ENCODE measurements around the gene TAOK3.
"Not testable (repeated sequence)": the region's sequence is repeated elsewhere in the genome, so short reads cannot be mapped to it uniquely, and the experiment has no call there.

The TAOK3 gene

GRCh38 chr12:118354903-118355302 is 17.8 kb downstream of the TAOK3 start:
- no peak overlapping the region for H3K4me3 ChIP-seq (ENCODE audit: low read depth, low read length, poor library complexity, severe bottlenecking)
- no peaks in the 10 kb centered on the region for H4K20me1 ChIP-seq (ENCODE audit: insufficient read depth, low read length)
- no peak overlapping the region for H3K9ac ChIP-seq (ENCODE audit: low read length)
- TF ChIP-seq CTCF (IDR thresholded peaks at IDR 0.05; ENCODE audit: low read length) (no peak), EZH2 (IDR thresholded peaks at IDR 0.05; ENCODE audit: borderline replicate concordance, low read length) (no peak)
- H3F3A ChIP-seq (ENCODE audit: insufficient read depth, low read length): no peaks in the 10 kb centered on the region
- no peaks in the 10 kb centered on the region for H3K27me3 ChIP-seq (ENCODE audit: insufficient read depth, low read length)
- H3K36me3 ChIP-seq (ENCODE audit: insufficient read depth, low read length): peaks cover 22% of the 10 kb centered on the region
- no peak overlapping the region for H3K27ac ChIP-seq (ENCODE audit: low read depth, low read length, poor library complexity, severe bottlenecking)
- H3K9me3 ChIP-seq (ENCODE audit: low read length): no peaks in the 10 kb centered on the region
- no peak overlapping the region for H3K4me2 ChIP-seq (ENCODE audit: low read length)
- no peak overlapping the region for H2AFZ ChIP-seq (ENCODE audit: low read length)
- peaks cover 43% of the 10 kb centered on the region for H3K4me1 ChIP-seq (ENCODE audit: insufficient read depth, low read length, severe bottlenecking)
- peaks cover 66% of the 10 kb centered on the region for H3K79me2 ChIP-seq (ENCODE audit: insufficient read depth, low read length)
- H3K9me2 ChIP-seq (ENCODE audit: low read depth, low read length): no peaks in the 10 kb centered on the region

DNA sequence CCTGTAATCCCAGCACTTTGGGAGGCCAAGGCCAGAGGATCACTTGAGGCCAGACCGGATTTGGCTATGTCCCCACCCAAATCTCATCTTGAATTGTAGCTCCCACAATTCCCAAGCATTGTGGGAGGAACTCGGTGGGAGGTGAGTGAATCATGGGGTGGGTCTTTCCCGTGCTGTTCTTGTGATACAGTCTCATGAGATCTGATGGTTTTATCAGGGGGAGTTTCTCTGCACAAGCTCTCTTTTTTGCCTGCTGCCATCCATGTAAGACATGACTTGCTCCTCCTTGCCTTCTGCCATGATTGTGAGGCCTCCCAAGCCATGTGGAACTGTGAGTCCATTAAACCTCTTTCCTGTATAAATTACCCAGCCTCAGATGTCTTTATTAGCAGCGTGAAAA is 18.2 kb downstream of the TAOK3 start:
- H3K9ac ChIP-seq (ENCODE audit: low read length); H3F3A ChIP-seq (ENCODE audit: insufficient read depth, low read length); H3K4me2 ChIP-seq (ENCODE audit: low read length); H3K9me2 ChIP-seq (ENCODE audit: low read depth, low read length); H2AFZ ChIP-seq (ENCODE audit: low read length); H3K9me3 ChIP-seq (ENCODE audit: low read length); H3K27ac ChIP-seq (ENCODE audit: low read depth, low read length, poor library complexity, severe bottlenecking); H3K4me3 ChIP-seq (ENCODE audit: low read depth, low read length, poor library complexity, severe bottlenecking); H4K20me1 ChIP-seq (ENCODE audit: insufficient read depth, low read length); H3K27me3 ChIP-seq (ENCODE audit: insufficient read depth, low read length): not testable (repeated sequence)
- Histone ChIP-seq H3K4me1 (ENCODE audit: insufficient read depth, low read length, severe bottlenecking) (peaks cover 40% of the 10 kb centered on the region), H3K36me3 (ENCODE audit: insufficient read depth, low read length) (peaks cover 22% of the 10 kb centered on the region), H3K79me2 (ENCODE audit: insufficient read depth, low read length) (peaks cover 68% of the 10 kb centered on the region)

DNA sequence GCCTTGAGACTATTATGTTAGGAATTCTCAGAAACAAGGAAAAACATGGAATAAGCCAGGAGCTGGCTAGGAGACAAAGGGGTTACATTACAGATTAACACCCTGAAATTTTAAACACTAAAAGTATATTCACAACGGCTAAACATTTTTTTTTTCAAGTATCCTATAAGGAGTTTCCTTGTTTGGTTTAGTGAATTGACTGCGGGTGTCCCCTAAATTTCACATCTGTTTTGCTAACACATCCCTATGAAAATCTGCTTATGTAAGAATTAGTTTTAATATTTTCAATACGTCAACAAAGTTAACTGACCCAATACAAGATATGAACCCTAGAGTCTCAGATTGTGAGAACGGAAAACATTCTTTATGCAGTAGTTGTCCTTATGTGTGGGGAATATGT is 19.0 kb downstream of the TAOK3 start:
- Histone ChIP-seq H3K4me2 (ENCODE audit: low read length) (no peak overlapping the region), H3K9ac (ENCODE audit: low read length) (no peak overlapping the region), H3K9me2 (ENCODE audit: low read depth, low read length) (no peaks in the 10 kb centered on the region), H3K9me3 (ENCODE audit: low read length) (no peaks in the 10 kb centered on the region), H3K4me3 (ENCODE audit: low read depth, low read length, poor library complexity, severe bottlenecking) (no peak overlapping the region), H3K27ac (ENCODE audit: low read depth, low read length, poor library complexity, severe bottlenecking) (no peak overlapping the region), H4K20me1 (ENCODE audit: insufficient read depth, low read length) (no peaks in the 10 kb centered on the region), H3K27me3 (ENCODE audit: insufficient read depth, low read length) (no peaks in the 10 kb centered on the region), H3K79me2 (ENCODE audit: insufficient read depth, low read length) (peaks cover 72% of the 10 kb centered on the region), H3K4me1 (ENCODE audit: insufficient read depth, low read length, severe bottlenecking) (peaks cover 33% of the 10 kb centered on the region), H3F3A (ENCODE audit: insufficient read depth, low read length) (no peaks in the 10 kb centered on the region), H2AFZ (ENCODE audit: low read length) (no peak overlapping the region), H3K36me3 (ENCODE audit: insufficient read depth, low read length) (peaks cover 22% of the 10 kb centered on the region)
- TF ChIP-seq CTCF (IDR thresholded peaks at IDR 0.05; ENCODE audit: low read length) (no peak), EZH2 (IDR thresholded peaks at IDR 0.05; ENCODE audit: borderline replicate concordance, low read length) (no peak)

GRCh38 chr12:118350908-118351559 is 21.7 kb downstream of the TAOK3 start:
- Histone ChIP-seq H3K36me3 (ENCODE audit: insufficient read depth, low read length) (peaks cover 22% of the 10 kb centered on the region), H3K4me1 (ENCODE audit: insufficient read depth, low read length, severe bottlenecking) (peaks cover 29% of the 10 kb centered on the region), H3K4me2 (ENCODE audit: low read length) (no peak overlapping the region), H2AFZ (ENCODE audit: low read length) (no peak overlapping the region), H3K79me2 (ENCODE audit: insufficient read depth, low read length) (peaks cover 59% of the 10 kb centered on the region), H3K4me3 (ENCODE audit: low read depth, low read length, poor library complexity, severe bottlenecking) (no peak overlapping the region), H3F3A (ENCODE audit: insufficient read depth, low read length) (no peaks in the 10 kb centered on the region), H4K20me1 (ENCODE audit: insufficient read depth, low read length) (no peaks in the 10 kb centered on the region), H3K27ac (ENCODE audit: low read depth, low read length, poor library complexity, severe bottlenecking) (no peak overlapping the region), H3K9me3 (ENCODE audit: low read length) (no peaks in the 10 kb centered on the region), H3K9me2 (ENCODE audit: low read depth, low read length) (no peaks in the 10 kb centered on the region), H3K9ac (ENCODE audit: low read length) (no peak overlapping the region), H3K27me3 (ENCODE audit: insufficient read depth, low read length) (no peaks in the 10 kb centered on the region)
- TF ChIP-seq CTCF (IDR thresholded peaks at IDR 0.05; ENCODE audit: low read length) (no peak), EZH2 (IDR thresholded peaks at IDR 0.05; ENCODE audit: borderline replicate concordance, low read length) (no peak)

All from OCI-LY1 (cell line).